KMS-11 (cell line): ENCODE data around the gene NPAS2.

Experiments used
- H2AFZ ChIP-seq: fragments of 200-600 bp; sonication (generic); 2 replicates; pipeline ENCODE4 v1.6.1; 2016; ENCODE audit warnings: antibody characterized with exemption, mixed run types, low read depth
- H3K27ac ChIP-seq: fragments of 200-600 bp; sonication (generic); 2 replicates; pipeline ENCODE4 v1.6.1; 2016; ENCODE audit warnings: mild to moderate bottlenecking, mixed run types
- H3K27me3 ChIP-seq: fragments of 200-600 bp; sonication (generic); 2 replicates; pipeline ENCODE4 v1.6.1; 2017; ENCODE audit warnings: mild to moderate bottlenecking, low read depth, mixed run types, moderate library complexity; ENCODE audit not compliant: insufficient read depth
- H3K36me3 ChIP-seq: fragments of 200-600 bp; sonication (generic); 2 replicates; pipeline ENCODE4 v1.6.1; 2017; ENCODE audit warnings: mild to moderate bottlenecking, mixed run types; ENCODE audit not compliant: insufficient read depth
- H3K4me1 ChIP-seq: fragments of 200-600 bp; sonication (generic); 2 replicates; pipeline ENCODE4 v1.6.1; 2016; ENCODE audit warnings: mild to moderate bottlenecking, low read depth, mixed run types; ENCODE audit not compliant: poor library complexity, severe bottlenecking
- H3K4me2 ChIP-seq: fragments of 200-600 bp; sonication (generic); 2 replicates; pipeline ENCODE4 v1.7.0; 2016; ENCODE audit warnings: mild to moderate bottlenecking, mixed run types
- H3K4me3 ChIP-seq: fragments of 200-600 bp; sonication (generic); IDR thresholded peaks from 2 replicates; pipeline ENCODE4 v1.6.1; 2017; ENCODE audit warnings: low read depth, low read length, mixed read lengths; ENCODE audit not compliant: insufficient read depth
- H3K79me2 ChIP-seq: fragments of 200-600 bp; sonication (generic); 2 replicates; pipeline ENCODE4 v1.6.1; 2016; ENCODE audit warnings: low read depth, mixed run types; ENCODE audit not compliant: insufficient read depth
- H3K9ac ChIP-seq: fragments of 200-600 bp; sonication (generic); 2 replicates; pipeline ENCODE4 v1.6.1; 2016; ENCODE audit warnings: mild to moderate bottlenecking, mixed run types
- H4K20me1 ChIP-seq: fragments of 200-600 bp; sonication (generic); 2 replicates; pipeline ENCODE4 v1.6.1; 2016; ENCODE audit warnings: mild to moderate bottlenecking, mixed run types; ENCODE audit not compliant: insufficient read depth
- CTCF ChIP-seq: fragments of 200-600 bp; sonication (generic); conservative IDR thresholded peaks from 2 replicates; pipeline ENCODE4 v1.6.1; 2017; ENCODE audit warnings: low read depth, mild to moderate bottlenecking, antibody characterized with exemption, low read length, moderate library complexity, mixed read lengths

NPAS2 gene

GRCh38 chr2:100819370-100820272 lies at the start of gene NPAS2:
TSS of gene NPAS2 (plus strand) at chr2:100820139. CDS start at chr2:100904755, 84,616 bp downstream.
- no peak for TF ChIP-seq CTCF
- Histone ChIP-seq H3K4me3 (no peak within 1 kb of the TSS), H3K27me3 (no peaks in the 10 kb centered on the region), H4K20me1 (no peaks in the 10 kb centered on the region), H3K79me2 (no peaks in the 10 kb centered on the region), H3K4me1 (no peaks in the 10 kb centered on the region), H3K9ac (no peak within 1 kb of the TSS), H3K4me2 (no peak within 1 kb of the TSS), H3K36me3 (no peaks in the 10 kb centered on the region), H2AFZ (no peak within 1 kb of the TSS), H3K27ac (no peak within 1 kb of the TSS)

- Histone ChIP-seq H3K79me2 (no peaks in the 10 kb centered on the region), H3K4me3 (no peak overlapping the region), H3K36me3 (no peaks in the 10 kb centered on the region), H3K4me2 (no peak overlapping the region), H3K27ac (no peak overlapping the region), H3K9ac (no peak overlapping the region), H2AFZ (no peak overlapping the region), H3K4me1 (no peaks in the 10 kb centered on the region), H4K20me1 (no peaks in the 10 kb centered on the region), H3K27me3 (no peaks in the 10 kb centered on the region)
- TF ChIP-seq CTCF, result no peak
Observed at GRCh38 chr2:100771125-100771524, 48.8 kb upstream of the NPAS2 start.

- H3K4me2 ChIP-seq, result no peak overlapping the region
- no peak for TF ChIP-seq CTCF
- H3K27ac ChIP-seq, result no peak overlapping the region
- H4K20me1 ChIP-seq, result no peaks in the 10 kb centered on the region
- no peaks in the 10 kb centered on the region for H3K79me2 ChIP-seq
- H3K36me3 ChIP-seq, result no peaks in the 10 kb centered on the region
- no peaks in the 10 kb centered on the region for H3K27me3 ChIP-seq
- no peaks in the 10 kb centered on the region for H3K4me1 ChIP-seq
- H3K4me3 ChIP-seq, result no peak overlapping the region
- H3K9ac ChIP-seq, result no peak overlapping the region
- no peak overlapping the region for H2AFZ ChIP-seq
Observed at GRCh38 chr2:100773538-100773937, 46.4 kb upstream of the NPAS2 start.

GRCh38 chr2:100776445-100776844 lies 43.5 kb upstream of the NPAS2 start:
- Histone ChIP-seq H2AFZ (no peak overlapping the region), H3K27me3 (no peaks in the 10 kb centered on the region), H3K36me3 (no peaks in the 10 kb centered on the region), H3K27ac (no peak overlapping the region), H3K4me1 (no peaks in the 10 kb centered on the region), H4K20me1 (no peaks in the 10 kb centered on the region), H3K9ac (no peak overlapping the region), H3K4me2 (no peak overlapping the region), H3K79me2 (no peaks in the 10 kb centered on the region), H3K4me3 (no peak overlapping the region)
- TF ChIP-seq CTCF, result no peak
